Erythroblast (primary cell): Measurements from ENCODE around the gene DDA1.
A peak's percentile ranks its signal among the peaks of the same experiment; 100 is the strongest.
"Not testable (repeated sequence)": the region's sequence is repeated elsewhere in the genome, so short reads cannot be mapped to it uniquely, and the experiment has no call there.

Source experiments
- DNase-seq, 2 experiments: peaks; one replicate each; lab custom pipeline; 2025; lab: John Stamatoyannopoulos, UW
- GATA1 ChIP-seq: IDR thresholded peaks from 2 replicates; pipeline ENCODE4 v1.6.1; 2011; ENCODE audit warnings: low read depth, mild to moderate bottlenecking, control low read depth, low read length, moderate library complexity
- POLR2A ChIP-seq: IDR thresholded peaks from 2 replicates; pipeline ENCODE4 v1.6.1; 2011; ENCODE audit warnings: mild to moderate bottlenecking, low read length

DDA1 gene

DNA sequence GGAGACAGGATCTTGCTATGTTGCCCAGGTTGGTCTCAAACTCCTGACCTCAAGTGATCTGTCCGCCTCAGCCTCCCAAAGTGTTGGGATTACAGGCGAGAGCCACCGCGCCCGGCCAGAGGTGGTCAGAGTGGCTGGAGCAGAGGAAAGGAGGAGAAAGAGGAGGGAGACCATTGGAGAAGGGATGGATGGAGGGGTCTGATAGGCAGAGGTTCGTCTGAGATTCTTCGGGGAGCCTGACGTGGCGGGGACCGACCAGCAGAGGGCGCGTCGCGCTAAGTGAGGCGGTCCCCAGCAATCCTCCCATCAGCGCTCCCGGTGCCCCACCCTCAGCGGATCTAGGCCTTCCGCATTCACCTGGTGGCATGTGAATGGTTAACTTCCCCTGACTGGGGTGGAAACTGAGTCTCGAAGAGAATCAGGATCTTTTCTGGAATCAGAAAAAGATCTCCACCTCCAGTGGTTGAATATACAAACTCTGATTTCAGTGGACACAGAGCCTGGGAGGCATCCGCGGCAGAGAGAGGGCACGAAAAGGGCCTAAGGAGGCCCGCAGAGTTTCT, 36.8 kb downstream of the DDA1 start:
- no peak for TF ChIP-seq GATA1
- TF ChIP-seq POLR2A: no peak
- DNase-seq: peak; percentile 67 to 86

DNA sequence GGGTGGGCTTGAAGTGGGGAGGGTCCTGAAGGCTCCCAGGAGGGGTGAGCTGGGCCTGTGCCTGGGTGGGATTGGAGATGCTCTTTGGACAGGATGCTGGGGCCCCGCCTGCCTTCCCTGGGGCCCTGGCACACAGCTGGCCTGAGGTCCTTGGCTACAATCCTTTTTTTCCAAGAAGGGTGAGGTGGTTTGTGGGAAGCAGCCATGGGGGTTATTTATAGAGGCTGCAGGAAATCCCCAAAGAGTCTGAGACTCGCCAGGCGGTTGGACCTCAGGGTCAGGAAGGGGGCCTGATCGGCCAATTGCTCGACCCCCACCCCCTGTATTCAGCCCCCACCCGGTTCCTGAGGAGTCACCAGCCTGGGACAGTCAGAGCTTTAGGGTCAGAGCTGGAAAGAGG, 38.0 kb downstream of the DDA1 start:
- DNase-seq: no peak
- TF ChIP-seq POLR2A (no peak), GATA1 (no peak)

DNA sequence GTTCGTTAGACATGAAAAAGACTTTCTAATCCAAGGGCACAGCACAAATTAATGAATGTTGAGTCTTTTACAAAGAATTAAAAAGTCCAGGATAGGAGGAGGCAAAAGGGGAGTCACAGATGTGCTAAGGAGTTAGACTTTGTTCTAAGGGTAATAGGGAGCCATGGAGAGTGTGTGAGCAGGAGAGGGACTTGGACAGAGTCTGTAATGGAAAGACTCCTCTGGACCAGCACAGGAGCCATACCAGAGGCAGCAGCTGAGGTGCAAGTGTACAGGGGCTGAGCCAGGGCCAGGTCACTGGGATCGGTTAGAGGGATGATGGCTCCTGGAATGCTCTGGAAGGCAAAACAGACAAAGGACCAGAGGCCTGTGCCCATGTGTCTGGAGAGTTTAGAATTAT, 38.5 kb downstream of the DDA1 start:
- TF ChIP-seq GATA1: no peak
- no peak for DNase-seq

DNA sequence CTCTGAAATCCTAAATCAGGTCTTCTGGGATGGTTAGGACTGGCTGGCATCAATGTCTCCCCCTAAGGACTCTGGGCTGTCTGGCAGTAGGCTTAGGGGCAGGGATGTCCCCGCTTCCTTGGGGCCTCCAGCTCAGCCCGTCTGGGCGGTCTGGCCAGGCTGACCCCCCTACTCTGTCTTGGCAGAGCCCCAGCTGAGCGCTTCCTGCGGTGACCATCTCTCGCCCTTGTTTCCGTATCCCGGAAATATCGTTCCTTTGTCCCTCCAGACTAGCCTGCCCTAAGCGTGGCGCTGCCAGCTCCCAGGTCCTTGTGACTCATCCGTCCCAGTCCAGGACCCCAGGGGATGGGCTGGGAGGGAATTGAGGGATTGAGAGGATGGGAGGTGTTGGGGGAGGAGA, 39.3 kb downstream of the DDA1 start:
- TF ChIP-seq POLR2A (no peak), GATA1 (no peak)
- no peak for DNase-seq

DNA sequence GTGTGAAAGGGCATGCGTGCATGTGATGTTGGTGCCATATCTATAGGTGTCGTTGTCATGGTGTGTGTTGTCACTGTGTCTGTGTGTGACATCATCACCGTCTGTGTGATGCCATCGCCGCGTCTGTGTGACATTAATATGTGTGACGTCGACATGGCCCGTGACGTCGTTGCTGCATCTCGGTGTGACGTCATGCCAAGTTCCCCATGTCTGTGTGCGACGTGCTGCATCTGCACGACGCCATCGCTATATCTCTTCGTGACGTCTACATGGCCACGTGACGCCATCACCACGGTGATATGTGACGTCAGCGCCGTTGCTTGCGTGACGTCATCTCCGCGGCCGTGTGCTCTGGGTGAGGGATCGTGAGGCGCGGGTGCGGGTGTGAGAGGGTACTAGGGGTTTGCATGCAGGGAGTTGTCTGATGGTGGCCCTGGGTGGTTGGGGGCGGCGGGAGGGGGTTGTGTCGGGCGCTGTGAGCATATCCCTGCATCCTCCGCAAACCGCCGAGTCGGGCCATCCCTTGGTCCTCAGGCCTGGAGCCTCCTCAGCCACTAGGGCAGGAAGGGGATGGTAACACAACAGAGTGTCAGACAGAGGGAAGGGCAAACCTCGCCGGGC, 42.6 kb downstream of the DDA1 start:
- DNase-seq: no peak
- no peak for TF ChIP-seq POLR2A
- TF ChIP-seq GATA1: no peak

DNA sequence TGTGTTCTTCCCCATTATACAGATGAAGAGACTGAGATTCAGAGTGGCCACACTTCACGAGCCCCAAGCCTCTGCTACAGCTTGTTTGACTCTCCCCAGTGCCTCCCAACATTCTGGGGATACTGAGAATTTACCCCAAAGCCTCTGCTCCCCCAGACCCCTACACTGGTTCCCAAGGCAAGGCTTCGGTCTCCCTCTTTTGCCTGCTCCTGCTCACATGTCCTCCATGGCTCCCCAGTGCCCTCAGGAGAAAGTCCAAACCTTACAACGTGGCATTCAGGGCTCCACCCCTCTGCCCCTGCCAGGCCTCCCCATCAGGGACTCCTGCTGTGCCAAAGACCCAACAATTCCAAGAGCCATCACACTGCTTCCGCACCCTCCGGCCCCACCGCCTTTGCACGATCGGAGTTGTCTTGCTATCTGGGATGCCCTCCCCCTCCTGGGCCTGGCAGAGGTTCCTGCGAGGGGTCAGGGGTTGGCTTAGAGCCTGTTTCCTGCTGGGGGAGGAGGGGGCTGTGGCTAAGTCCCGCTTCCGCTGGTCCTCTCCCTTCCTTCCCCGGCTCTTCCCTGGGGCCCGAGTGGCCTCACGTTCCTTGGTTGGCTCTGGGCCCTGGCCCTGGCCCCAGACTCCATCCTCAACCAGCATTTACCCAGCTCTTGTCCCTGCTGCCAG, 43.4 kb downstream of the DDA1 start:
- TF ChIP-seq GATA1 (no peak), POLR2A (no peak)

DNA sequence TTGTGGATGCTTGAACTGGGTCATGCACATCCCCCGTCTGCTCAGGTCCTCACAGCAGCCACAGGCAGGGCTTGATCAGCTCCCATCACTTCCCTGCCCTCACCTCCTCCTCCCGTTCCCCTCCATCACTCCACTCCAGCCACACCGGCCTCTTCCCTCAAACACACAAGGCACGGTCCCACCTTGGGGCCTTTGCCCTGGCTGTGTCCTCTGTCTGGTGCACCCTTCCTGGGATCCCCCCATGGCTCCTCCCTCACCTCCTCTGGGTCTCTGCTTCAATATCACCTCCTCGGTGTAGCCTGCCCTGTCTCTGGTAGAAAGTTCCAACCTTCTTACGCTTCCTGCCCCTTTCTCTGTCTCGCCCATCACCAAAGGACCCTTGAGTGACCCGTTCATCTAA, 44.0 kb downstream of the DDA1 start:
- TF ChIP-seq POLR2A (no peak), GATA1 (no peak)
- DNase-seq: no peak

More for the DNA sequence above, 43.4 kb downstream of the DDA1 start:
- no peak for DNase-seq

DNA sequence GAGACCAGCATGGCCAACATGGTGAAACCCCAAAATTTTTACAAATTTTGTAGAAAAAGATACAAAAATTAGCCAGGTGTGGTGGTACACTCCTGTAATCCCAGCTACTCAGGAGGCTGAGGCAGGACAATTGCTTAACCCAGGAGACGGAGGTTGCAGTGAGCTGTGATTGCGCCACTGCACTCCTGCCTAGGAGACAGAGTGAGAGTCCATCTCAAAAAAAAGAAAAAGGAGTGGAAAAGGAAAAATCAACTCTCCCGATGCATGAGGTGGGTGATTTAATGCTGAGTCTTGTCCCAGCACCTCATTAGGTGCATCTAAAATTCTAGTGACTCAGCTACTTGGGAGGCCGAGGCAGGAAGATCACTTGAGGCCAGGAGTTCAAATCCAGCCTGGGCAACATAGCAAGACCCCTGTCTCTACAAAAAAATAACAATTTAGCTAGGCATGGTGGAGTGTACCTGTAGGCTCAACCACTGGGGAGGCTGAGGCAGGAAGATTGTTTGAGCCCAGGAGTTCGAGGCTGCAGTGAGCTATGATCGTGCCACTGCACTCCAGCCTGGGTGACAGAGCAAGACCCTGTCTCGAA, 47.8 kb downstream of the DDA1 start:
- no peak for DNase-seq
- TF ChIP-seq GATA1: no peak
- no peak for TF ChIP-seq POLR2A

DNA sequence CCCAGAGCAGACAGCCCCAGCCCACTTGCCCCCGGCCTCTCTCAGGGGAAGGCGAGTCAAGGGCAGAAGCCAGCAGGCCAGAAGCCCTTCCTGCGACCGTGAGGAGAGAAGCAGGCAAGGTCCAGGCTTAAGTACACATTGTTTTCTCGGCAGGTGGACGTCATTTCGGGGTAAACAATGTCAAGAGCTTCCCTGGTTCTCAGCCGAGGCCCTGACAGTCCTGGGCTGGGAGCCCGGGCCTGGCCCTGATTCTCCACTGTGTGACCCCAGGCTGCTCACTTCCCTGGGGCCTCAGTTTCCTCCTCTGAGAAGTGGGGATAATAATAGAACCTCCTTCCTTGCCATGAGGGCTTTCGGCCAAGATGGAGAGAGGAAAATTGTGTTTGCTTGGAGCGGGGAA, 48.4 kb downstream of the DDA1 start:
- DNase-seq: no peak
- TF ChIP-seq GATA1 (no peak), POLR2A (no peak)

DNA sequence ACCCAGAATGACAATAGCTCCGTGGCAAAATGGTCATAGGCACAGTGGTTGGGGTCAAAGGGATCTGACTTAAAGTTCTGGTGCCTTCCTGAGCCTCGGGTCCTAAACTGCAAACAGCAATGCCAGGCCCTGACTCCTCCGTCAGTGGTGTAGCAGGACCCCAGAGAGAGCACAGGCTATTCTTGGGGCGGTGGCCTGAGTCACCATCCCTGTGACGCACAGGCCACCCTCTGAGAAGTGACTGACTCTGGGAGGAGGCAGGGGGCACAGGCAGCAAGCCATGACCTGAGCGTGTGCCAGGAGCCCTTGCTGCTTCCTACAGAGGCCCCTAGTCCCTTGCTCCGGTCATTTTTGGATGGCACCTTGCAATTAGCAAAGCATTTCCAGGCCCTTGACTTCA, 49.0 kb downstream of the DDA1 start:
- no peak for DNase-seq
- TF ChIP-seq GATA1 (no peak), POLR2A (no peak)

DNA sequence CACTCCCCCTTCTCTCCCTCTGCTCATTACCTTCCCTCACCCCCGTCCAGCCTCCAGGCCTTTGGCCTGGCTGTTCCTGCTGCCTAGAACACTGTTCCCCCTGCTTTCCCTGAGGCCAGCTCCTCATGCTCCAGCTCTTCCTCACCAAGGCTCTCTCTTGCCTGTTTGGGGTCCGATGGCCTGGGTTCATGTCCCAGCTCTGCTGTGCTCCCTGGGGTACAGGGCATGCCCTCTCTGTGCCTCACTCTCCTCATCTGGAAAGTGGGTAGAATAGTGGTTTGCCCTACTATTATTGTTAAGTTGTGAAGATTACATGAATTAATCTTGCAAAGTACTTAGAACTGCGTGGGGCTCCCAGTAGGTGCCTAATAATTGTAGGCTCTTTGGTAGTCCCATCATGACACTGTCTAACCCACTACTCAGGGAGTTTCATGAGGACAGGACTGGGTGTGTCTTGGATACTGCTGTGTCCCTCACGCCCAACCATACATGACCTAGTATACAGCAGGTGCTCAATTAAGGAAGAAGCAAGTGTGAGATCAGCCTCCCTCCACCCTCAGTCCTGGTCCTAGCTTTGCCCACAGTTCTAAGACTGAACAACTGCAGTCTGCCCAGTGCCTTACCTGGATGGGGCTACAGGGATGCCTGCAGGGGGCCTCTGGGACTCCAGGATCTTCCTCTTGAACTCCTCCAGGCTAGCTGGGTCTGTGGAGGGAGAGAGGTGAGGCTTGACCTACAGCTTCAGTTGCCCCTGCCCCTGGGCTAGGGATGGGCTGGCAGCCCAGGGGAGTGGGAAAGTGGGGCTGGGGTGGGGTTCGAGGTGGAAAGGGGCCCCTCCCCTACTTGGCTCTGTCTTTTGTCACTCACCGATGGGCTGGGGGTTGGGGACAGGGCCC, 50.8 kb downstream of the DDA1 start:
- no peak for DNase-seq
- TF ChIP-seq GATA1: no peak
- no peak for TF ChIP-seq POLR2A

DNA sequence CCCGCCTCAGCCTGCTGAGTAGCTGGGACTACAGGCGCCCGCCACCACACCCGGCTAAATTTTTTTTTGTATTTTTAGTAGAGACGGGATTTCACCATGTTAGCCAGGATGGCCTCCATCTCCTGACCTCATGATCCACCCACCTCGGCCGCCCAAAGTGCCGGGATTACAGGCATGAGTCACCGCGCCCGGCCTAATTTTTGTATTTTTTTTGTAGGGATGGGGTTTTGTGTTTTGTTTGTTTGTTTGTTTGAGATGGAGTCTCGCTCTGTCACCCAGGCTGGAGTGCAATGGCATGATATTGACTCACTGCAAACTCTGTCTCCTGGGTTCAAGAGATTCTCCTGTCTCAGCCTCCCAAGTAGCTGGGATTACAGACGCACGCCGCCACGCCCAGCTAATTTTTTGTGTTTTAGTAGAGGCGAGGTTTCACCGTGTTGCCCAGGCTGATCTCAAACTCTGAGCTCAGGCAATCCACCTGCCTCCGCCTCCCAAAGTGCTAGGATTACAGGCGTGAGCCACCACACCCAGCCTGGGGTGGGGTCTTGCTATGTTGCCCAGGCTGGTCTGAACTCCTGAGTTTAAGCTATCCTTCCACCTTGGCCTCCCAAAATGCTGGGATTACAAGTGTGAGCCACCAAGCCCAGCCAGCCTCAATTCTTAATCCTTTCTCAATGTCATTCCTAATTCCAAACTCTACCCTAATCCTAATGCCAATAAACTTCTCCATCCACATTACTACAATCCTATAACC, 54.7 kb downstream of the DDA1 start:
- not testable (repeated sequence) for DNase-seq

DNA sequence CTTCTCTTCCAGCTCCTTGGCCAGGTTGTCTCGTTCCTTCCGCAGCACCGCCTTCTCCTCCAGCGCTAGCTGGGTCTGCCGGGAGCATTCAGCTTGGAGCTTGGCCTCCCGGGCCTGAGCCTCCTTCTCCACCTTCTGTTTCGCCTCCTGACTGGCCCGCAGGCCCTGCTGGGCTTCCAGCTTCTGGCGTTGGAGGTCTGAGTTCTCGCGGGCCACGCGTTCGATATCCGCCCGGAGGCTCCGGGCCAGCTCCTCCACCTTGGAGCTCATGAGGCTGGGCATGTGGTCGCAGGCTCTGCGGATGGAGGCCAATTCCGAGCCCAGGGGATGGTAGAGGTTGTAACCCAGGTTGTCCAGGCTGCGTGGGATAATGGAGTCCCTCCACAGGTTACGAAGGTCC, 56.0 kb downstream of the DDA1 start:
- no peak for DNase-seq
- no peak for TF ChIP-seq GATA1
- TF ChIP-seq POLR2A: no peak
